Heart left ventricle (tissue), 16 donors: Measurements from ENCODE around the gene UBR3. TPM values are rescaled to one million over a fixed set of nuclear protein-coding genes. Genes with fewer than 3 reads are reported as not detected.

ENCODE experiments used
- ATAC-seq, 4 donors: fragments of 200-7000 bp; cut with Tn5 transposase; one replicate each; pipeline ENCODE4 v1.9.1; 2020 to 2022; ENCODE audit warnings: moderate library complexity in 4 of 4, mild to moderate bottlenecking in 3 of 4, moderate number of reproducible peaks in 1 of 4
- DNase-seq, 5 donors: peaks; one replicate each; pipeline ENCODE4 v3.0.0-alpha.2; 2020
- H3K27ac ChIP-seq, 12 donors: fragments of 200-600 bp; sonication (generic) in 4 of 12; one replicate each; pipeline versions ENCODE4 v1.5.0 to v1.8.0; 2016 to 2022; ENCODE audit warnings: mild to moderate bottlenecking in 2 of 12
- H3K27me3 ChIP-seq, 9 donors: fragments of 200-600 bp; sonication (generic) in 2 of 9; one replicate each; pipeline versions ENCODE4 v1.5.1 to v1.8.0; 2016 to 2022; ENCODE audit warnings: mild to moderate bottlenecking in 3 of 9
- H3K36me3 ChIP-seq, 9 donors: fragments of 200-600 bp; sonication (generic) in 2 of 9; one replicate each; pipeline versions ENCODE4 v1.5.0 to v1.8.0; 2018 to 2022; ENCODE audit warnings: mild to moderate bottlenecking in 2 of 9
- H3K4me1 ChIP-seq, 12 donors: fragments of 200-600 bp; sonication (generic) in 4 of 12; one replicate each; pipeline versions ENCODE4 v1.5.0 to v1.8.0; 2016 to 2022; ENCODE audit warnings: mild to moderate bottlenecking in 3 of 12
- H3K4me3 ChIP-seq, 12 donors: fragments of 200-600 bp; sonication (generic) in 4 of 12; one replicate each; pipeline versions ENCODE4 v1.5.0 to v1.8.0; 2017 to 2022; ENCODE audit warnings: mild to moderate bottlenecking in 9 of 12, moderate library complexity in 4 of 12
- H3K9me3 ChIP-seq, 12 donors: fragments of 200-600 bp; sonication (generic) in 4 of 12; one replicate each; pipeline versions ENCODE4 v1.5.0 to v1.8.0; 2016 to 2022; ENCODE audit warnings: mild to moderate bottlenecking in 1 of 12
- CTCF ChIP-seq, 12 donors: fragments of 200-600 bp; sonication (generic) in 4 of 12; IDR thresholded peaks; one replicate each; pipeline versions ENCODE4 v1.5.0 to v1.8.0; 2018 to 2022; ENCODE audit warnings: antibody characterized with exemption in 12 of 12, mild to moderate bottlenecking in 5 of 12
- POLR2A ChIP-seq, 2 donors: fragments of 450-650 bp; IDR thresholded peaks; one replicate each; pipeline ENCODE4 v1.6.1; 2017; ENCODE audit warnings: antibody characterized with exemption in 2 of 2, mild to moderate bottlenecking in 2 of 2, moderate library complexity in 2 of 2
- WGBS, 4 donors: extraction: QIAGEN DNeasy Blood & Tissue Kit in 2 of 4; methylation state at CpG; one replicate each; pipeline versions ENCODE4 v1.1.5 to v1.1.7; 2013 to 2018; 5-methylcytosine and 5-hydroxymethylcytosine counted together
- intact Hi-C, 10 donors: fragments of 100-400 bp; cut with DNase I; formaldehyde crosslinking; loops; one replicate each; pipeline versions ENCODE4 v1.11.1 to v1.14.2; 2022
- polyA plus RNA-seq, 2 donors: library from polyadenylated mRNA; stranded (reverse); fragments of 200-250 nt; gene quantifications; one replicate each; pipeline ENCODE4 v1.2.3, GENCODE V29; 2013
- total RNA-seq, 9 donors: library from RNA; depleted of rRNA in 2 of 9; stranded (reverse); fragments of >200 nt in 2 of 9; fragmentation: NEBNext Ultra II Directional in 3 of 9; extraction: Animal tissue kit (Norgen Biotek cat#: 25700) in 3 of 9; gene quantifications; one replicate each; pipeline versions ENCODE4 v1.1.0 to v1.2.4, GENCODE V29; 2016 to 2023
- donor health status: ischemic (EF 13 %, LVEDD 7.1; RV severe dilation, severe dysfunction).
- donor health status: healthy with polysubstance abuse.
- donor health status: DM: no; HTN: yes; CAD: no.
- donor health status: DM: no; HTN: no; CAD: no.
- donor health status: ischemic (EF 25% LVEDD 6.9; RV normal size, moderate dysfunction).
- donor health status: ischemic (EF 25% LVEDD 5.7; RV mildly dilated, moderate dysfunction).
- donor health status: healthy.
- donor health status: DM: yes; HTN: yes; CAD: no.
- donor health status: ischemic (EF 35%, LVEDD 5.7; RV mildly dilated, moderate dysfunction).
- donor health status: nonischemic (EF 11% LVEDD 7.7; RV severe dilation, severe dysfunction).
- donor health status: DM: yes; HTN: yes; CAD: no.
- donor health status: PGD.
- donor health status: ischemic (EF 29% LVEDD 5.4; RV normal size, mild dysfunction).
- donor health status: nonischemic (EF 23%, LVEDD 6.1; RV moderate dilation, normal function).

The UBR3 gene
- total and polyA plus RNA-seq, 11 donors = 34.8 to 137 (median 106) TPM

GRCh38 chr2:170031288-170031687 lies 204.0 kb downstream of the UBR3 start:
- TF ChIP-seq CTCF (IDR thresholded peaks at IDR 0.05) (no peak), POLR2A (IDR thresholded peaks at IDR 0.05) (no peak)
- ATAC-seq = no peak
- intact Hi-C loops = no loop called here
- no peak overlapping the region for H3K27ac ChIP-seq
- no peak overlapping the region for H3K4me3 ChIP-seq
- H3K4me1 ChIP-seq = no peaks in the 10 kb centered on the region
- peaks cover 0 to 43% (median 22%) of the 10 kb centered on the region in 9 donors for H3K36me3 ChIP-seq
- WGBS, 4 donors = 97 to 100% (median 99%) methylated on average over 1 of the region's 1 CpG
- H3K27me3 ChIP-seq = no peaks in the 10 kb centered on the region
- H3K9me3 ChIP-seq = peaks cover 0 to 20% (median 0%) of the 10 kb centered on the region in 12 donors
- DNase-seq = no peak

- TF ChIP-seq POLR2A (IDR thresholded peaks at IDR 0.05) = no peak
- no peak for TF ChIP-seq CTCF (IDR thresholded peaks at IDR 0.05)
- Histone ChIP-seq H3K4me3 (no peak overlapping the region), H3K36me3 (peaks cover 0 to 32% (median 16%) of the 10 kb centered on the region in 9 donors), H3K9me3 (peaks cover 0 to 20% (median 0%) of the 10 kb centered on the region in 12 donors), H3K27me3 (no peaks in the 10 kb centered on the region), H3K27ac (no peak overlapping the region), H3K4me1 (no peaks in the 10 kb centered on the region)
- DNase-seq (no peak), ATAC-seq (no peak)
- intact Hi-C loops = no loop called here
- 72 to 74% (median 73%) methylated on average over 4 of the region's 4 CpGs for WGBS, 4 donors
Observed at GRCh38 chr2:170034596-170034995, 207.3 kb downstream of the UBR3 start.

- DNase-seq (no peak), ATAC-seq (peak in 1 of 4 donors; percentile 20)
- TF ChIP-seq CTCF (IDR thresholded peaks at IDR 0.05) (no peak), POLR2A (IDR thresholded peaks at IDR 0.05) (no peak)
- no peak overlapping the region for H3K4me3 ChIP-seq
- no peaks in the 10 kb centered on the region for H3K4me1 ChIP-seq
- no peaks in the 10 kb centered on the region for H3K27me3 ChIP-seq
- 92 to 95% (median 95%) methylated on average over 4 of the region's 4 CpGs for WGBS, 4 donors
- H3K36me3 ChIP-seq = peaks cover 0 to 32% (median 21%) of the 10 kb centered on the region in 9 donors
- intact Hi-C loops = no loop called here
- H3K9me3 ChIP-seq = no peaks in the 10 kb centered on the region
- no peak overlapping the region for H3K27ac ChIP-seq
Observed at GRCh38 chr2:170038734-170039133, 211.5 kb downstream of the UBR3 start.

- intact Hi-C loops = no loop called here
- Histone ChIP-seq H3K4me3 (no peak overlapping the region), H3K27ac (no peak overlapping the region), H3K9me3 (no peaks in the 10 kb centered on the region), H3K27me3 (no peaks in the 10 kb centered on the region), H3K36me3 (peaks cover 0 to 38% (median 21%) of the 10 kb centered on the region in 9 donors), H3K4me1 (no peaks in the 10 kb centered on the region)
- 90 to 93% (median 93%) methylated on average over 2 of the region's 2 CpGs for WGBS, 4 donors
- ATAC-seq = no peak
- DNase-seq = no peak
- TF ChIP-seq CTCF (IDR thresholded peaks at IDR 0.05) (no peak), POLR2A (IDR thresholded peaks at IDR 0.05) (no peak)
Observed at GRCh38 chr2:170039401-170040172, 212.3 kb downstream of the UBR3 start.
